ENCODE results near the gene RIPK1.
"Not testable (repeated sequence)": the region's sequence is repeated elsewhere in the genome, so short reads cannot be mapped to it uniquely, and the experiment has no call there.

- TF ChIP-seq POLR2AphosphoS5 (IDR thresholded peaks at IDR 0.05); CTCF (IDR thresholded peaks at IDR 0.05); EP300 (IDR thresholded peaks at IDR 0.05; ENCODE audit: low read depth): not testable (repeated sequence)
These were observed 8.2 kb upstream of the RIPK1 start for GRCh38 chr6:3060092-3060491.
